OCI-LY3 (cell line): Measurements from ENCODE around the gene CCDC201.
"Not testable (repeated sequence)": the region's sequence is repeated elsewhere in the genome, so short reads cannot be mapped to it uniquely, and the experiment has no call there.

Experiments
- EZH2phosphoT487 ChIP-seq: fragments of 200-600 bp; shearing (Covaris generic); IDR thresholded peaks from 2 replicates; pipeline ENCODE4 v1.6.1; 2018; ENCODE audit warnings: antibody characterized with exemption, mixed run types, low read depth
- TF ChIP-seq, protein P1 (sequence below): fragments of 200-600, 300-600 bp; sonication (generic); IDR thresholded peaks from 2 replicates; pipeline ENCODE4 v1.5.1; 2014; ENCODE audit warnings: antibody characterized with exemption, low read length, low read depth

DNA sequence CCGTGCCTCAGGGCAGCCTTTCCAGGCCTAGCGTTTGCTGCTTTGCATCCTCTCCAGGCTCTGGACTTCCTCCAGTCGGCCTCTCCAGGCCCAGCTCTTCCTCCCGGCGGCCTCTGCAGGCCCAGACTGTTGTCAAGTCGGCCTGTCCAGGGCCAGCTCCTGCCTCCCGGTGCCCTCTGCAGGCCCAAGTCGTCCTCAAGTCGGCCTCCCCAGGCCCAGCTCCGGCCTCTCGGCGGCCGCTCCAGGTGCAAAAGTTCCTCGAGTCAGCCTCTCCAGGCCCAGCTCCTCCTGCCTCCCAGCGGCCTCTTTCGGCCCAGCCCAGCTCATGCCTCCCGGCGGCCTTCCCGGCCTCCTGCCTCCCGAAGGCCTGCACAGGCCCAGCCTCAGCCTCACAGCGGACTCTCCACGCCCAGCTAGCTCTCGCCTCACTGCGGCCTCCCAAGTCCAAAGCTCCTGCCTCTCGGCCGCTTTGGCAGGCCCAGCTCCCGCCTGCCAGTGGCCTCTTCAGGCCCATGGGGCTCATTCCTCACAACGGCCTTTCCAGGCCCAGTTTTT, 62.4 kb downstream of the CCDC201 start:
- TF ChIP-seq, protein P1, sequence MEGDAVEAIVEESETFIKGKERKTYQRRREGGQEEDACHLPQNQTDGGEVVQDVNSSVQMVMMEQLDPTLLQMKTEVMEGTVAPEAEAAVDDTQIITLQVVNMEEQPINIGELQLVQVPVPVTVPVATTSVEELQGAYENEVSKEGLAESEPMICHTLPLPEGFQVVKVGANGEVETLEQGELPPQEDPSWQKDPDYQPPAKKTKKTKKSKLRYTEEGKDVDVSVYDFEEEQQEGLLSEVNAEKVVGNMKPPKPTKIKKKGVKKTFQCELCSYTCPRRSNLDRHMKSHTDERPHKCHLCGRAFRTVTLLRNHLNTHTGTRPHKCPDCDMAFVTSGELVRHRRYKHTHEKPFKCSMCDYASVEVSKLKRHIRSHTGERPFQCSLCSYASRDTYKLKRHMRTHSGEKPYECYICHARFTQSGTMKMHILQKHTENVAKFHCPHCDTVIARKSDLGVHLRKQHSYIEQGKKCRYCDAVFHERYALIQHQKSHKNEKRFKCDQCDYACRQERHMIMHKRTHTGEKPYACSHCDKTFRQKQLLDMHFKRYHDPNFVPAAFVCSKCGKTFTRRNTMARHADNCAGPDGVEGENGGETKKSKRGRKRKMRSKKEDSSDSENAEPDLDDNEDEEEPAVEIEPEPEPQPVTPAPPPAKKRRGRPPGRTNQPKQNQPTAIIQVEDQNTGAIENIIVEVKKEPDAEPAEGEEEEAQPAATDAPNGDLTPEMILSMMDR: not testable (repeated sequence)
- not testable (repeated sequence) for TF ChIP-seq EZH2phosphoT487
